H1 (cell line): ENCODE measurements around the gene S1PR2. TPM values are rescaled to one million over a fixed set of nuclear protein-coding genes. Genes with fewer than 3 reads are reported as not detected.

Experiments
- CTCF ChIA-PET: fragments of 300-600 bp; sonication (Branson Sonifier 250); formaldehyde crosslinking; loops from one replicate; lab custom pipeline; 2021; ENCODE audit not compliant: partially characterized antibody; lab: Charles Lee
- POLR2A ChIA-PET: fragments of 300-600 bp; sonication (Branson Sonifier 250); formaldehyde crosslinking; loops from one replicate; lab custom pipeline; 2021; ENCODE audit warnings: inconsistent platforms; ENCODE audit not compliant: partially characterized antibody; lab: Charles Lee
- DNase-seq, 2 experiments: peaks; one replicate each; pipeline versions ENCODE4 v3.0.0 to v3.0.0-alpha.2; 2010 to 2022; ENCODE audit warnings: low spot score in 2 of 2, low read depth in 1 of 2, mixed read lengths in 1 of 2
- FAIRE-seq: peaks from 2 replicates; lab custom pipeline; 2011; peaks lifted over from hg19 to GRCh38; lab: Jason Lieb, UNC
- H2AFZ ChIP-seq: 2 replicates; pipeline ENCODE4 v1.8.1; 2012; ENCODE audit warnings: low read length, inconsistent platforms
- H2AK5ac ChIP-seq: 2 replicates; pipeline ENCODE4 v1.6.1; 2013; ENCODE audit warnings: low read depth, low read length
- H2BK120ac ChIP-seq: replicated peaks from 2 replicates; pipeline ENCODE3; 2013; ENCODE audit warnings: low read depth, low read length, inconsistent platforms
- H2BK12ac ChIP-seq: 2 replicates; pipeline ENCODE4 v1.6.1; 2013; ENCODE audit warnings: low read depth, low read length
- H2BK15ac ChIP-seq: 2 replicates; pipeline ENCODE4 v1.6.1; 2013; ENCODE audit warnings: low read length
- H2BK20ac ChIP-seq: 2 replicates; pipeline ENCODE4 v1.6.1; 2013; ENCODE audit warnings: low read length
- H2BK5ac ChIP-seq: 2 replicates; pipeline ENCODE4 v1.6.1; 2013; ENCODE audit warnings: low read depth, low read length
- H3K14ac ChIP-seq: 2 replicates; pipeline ENCODE4 v1.6.1; 2013; ENCODE audit warnings: inconsistent platforms; ENCODE audit not compliant: insufficient read length
- H3K18ac ChIP-seq: 2 replicates; pipeline ENCODE4 v1.6.1; 2013; ENCODE audit warnings: low read length; ENCODE audit errors: extremely low read depth
- H3K23ac ChIP-seq: 2 replicates; pipeline ENCODE4 v1.6.1; 2013; ENCODE audit warnings: inconsistent platforms; ENCODE audit not compliant: insufficient read length
- H3K23me2 ChIP-seq: 2 replicates; pipeline ENCODE4 v1.6.1; 2013; ENCODE audit warnings: low read depth, low read length
- H3K27ac ChIP-seq: 2 replicates; pipeline ENCODE4 v1.6.1; 2011; ENCODE audit warnings: low read depth, low read length, inconsistent platforms
- H3K27me3 ChIP-seq, 4 experiments: replicated peaks in 1 of 4; 1 replicate in 1 of 4; 2 replicates in 3 of 4; pipeline versions ENCODE4 v1.6.1 to v1.8.1; 2011 to 2013; ENCODE audit warnings: low read length in 3 of 4, mild to moderate bottlenecking in 3 of 4, inconsistent platforms in 2 of 4, mixed read lengths in 2 of 4, moderate library complexity in 1 of 4; ENCODE audit not compliant: control insufficient read depth in 3 of 4, insufficient read depth in 3 of 4; ENCODE audit errors: extremely low read depth in 1 of 4
- H3K36me3 ChIP-seq, 4 experiments: 2 replicates each; pipeline versions ENCODE4 v1.6.1 to v1.8.1; 2011 to 2013; ENCODE audit warnings: mild to moderate bottlenecking in 4 of 4, low read length in 3 of 4, moderate library complexity in 2 of 4, control low read depth in 1 of 4, inconsistent platforms in 1 of 4; ENCODE audit not compliant: insufficient read depth in 4 of 4, control insufficient read depth in 2 of 4
- H3K4ac ChIP-seq: replicated peaks from 2 replicates; pipeline ENCODE3; 2013; ENCODE audit warnings: low read length, low read depth, mixed read lengths, inconsistent platforms; ENCODE audit not compliant: insufficient read length
- H3K4me1 ChIP-seq, 4 experiments: replicated peaks in 1 of 4; 1 replicate in 1 of 4; 2 replicates in 3 of 4; pipeline versions ENCODE4 v1.6.1 to v1.8.1; 2011 to 2013; ENCODE audit warnings: low read length in 3 of 4, inconsistent platforms in 2 of 4, mixed read lengths in 1 of 4; ENCODE audit not compliant: insufficient read depth in 4 of 4, control insufficient read depth in 3 of 4
- H3K4me2 ChIP-seq, 2 experiments: 2 replicates each; pipeline versions ENCODE4 v1.6.1 to v1.8.1; 2011 to 2013; ENCODE audit warnings: low read depth in 2 of 2, low read length in 2 of 2, control low read depth in 1 of 2, inconsistent platforms in 1 of 2, mild to moderate bottlenecking in 1 of 2; ENCODE audit not compliant: insufficient read depth in 1 of 2
- H3K4me3 ChIP-seq, 4 experiments: fragments of 200-600, 300-600 bp in 1 of 4; sonication (generic), shearing (Covaris generic), sonication (Bioruptor Twin) in 1 of 4; 2 replicates each; pipeline versions ENCODE4 v1.5.1 to v1.8.1; 2011 to 2016; ENCODE audit warnings: low read length in 4 of 4, low read depth in 3 of 4, control low read depth in 2 of 4, inconsistent platforms in 2 of 4, mild to moderate bottlenecking in 2 of 4, mixed read lengths in 1 of 4, moderate library complexity in 1 of 4; ENCODE audit not compliant: insufficient read depth in 2 of 4; ENCODE audit errors: extremely low read depth in 1 of 4
- H3K56ac ChIP-seq: replicated peaks from 2 replicates; pipeline ENCODE3; 2013; ENCODE audit warnings: low read depth, mild to moderate bottlenecking, mixed read lengths, low read length, inconsistent platforms; ENCODE audit not compliant: insufficient read length
- H3K79me1 ChIP-seq: 2 replicates; pipeline ENCODE4 v1.6.1; 2013; ENCODE audit warnings: low read depth, low read length, control low read depth
- H3K79me2 ChIP-seq, 2 experiments: 2 replicates each; pipeline versions ENCODE4 v1.6.1 to v1.8.1; 2012 to 2013; ENCODE audit warnings: low read length in 2 of 2, mild to moderate bottlenecking in 2 of 2, inconsistent platforms in 1 of 2; ENCODE audit not compliant: insufficient read depth in 2 of 2, control insufficient read depth in 1 of 2
- H3K9ac ChIP-seq, 4 experiments: replicated peaks in 1 of 4; 1 replicate in 1 of 4; 2 replicates in 3 of 4; pipeline versions ENCODE4 v1.6.1 to v1.8.1; 2011 to 2013; ENCODE audit warnings: low read depth in 3 of 4, low read length in 3 of 4, control low read depth in 2 of 4, mild to moderate bottlenecking in 2 of 4, moderate library complexity in 2 of 4, inconsistent platforms in 1 of 4; ENCODE audit errors: extremely low read depth in 1 of 4
- H3K9me3 ChIP-seq, 2 experiments: 2 replicates each; pipeline versions ENCODE4 v1.6.1 to v1.8.1; 2012 to 2013; ENCODE audit warnings: mild to moderate bottlenecking in 2 of 2, moderate library complexity in 2 of 2, control low read depth in 1 of 2, inconsistent platforms in 1 of 2, low read depth in 1 of 2, low read length in 1 of 2, mixed read lengths in 1 of 2; ENCODE audit not compliant: insufficient read depth in 2 of 2
- H4K20me1 ChIP-seq, 2 experiments: replicated peaks in 1 of 2; 2 replicates each; pipeline versions ENCODE3 to v1.8.1; 2011 to 2013; ENCODE audit warnings: inconsistent platforms in 2 of 2, low read length in 2 of 2, mild to moderate bottlenecking in 1 of 2; ENCODE audit not compliant: insufficient read depth in 2 of 2, control insufficient read depth in 1 of 2
- H4K5ac ChIP-seq: 2 replicates; pipeline ENCODE4 v1.6.1; 2013; ENCODE audit warnings: low read length, low read depth, mixed read lengths, inconsistent platforms; ENCODE audit not compliant: insufficient read length
- H4K8ac ChIP-seq: 2 replicates; pipeline ENCODE4 v1.8.0; 2013; ENCODE audit warnings: mild to moderate bottlenecking, moderate library complexity, low read length, inconsistent platforms; ENCODE audit not compliant: insufficient read depth; ENCODE audit errors: extremely low read depth
- H4K91ac ChIP-seq: replicated peaks from 2 replicates; pipeline ENCODE3; 2013; ENCODE audit warnings: low read length, mixed read lengths, inconsistent platforms; ENCODE audit not compliant: insufficient read length
- ASH2L ChIP-seq: fragments of 200-600, 300-600 bp; sonication (generic); IDR thresholded peaks from one replicate; pipeline ENCODE4 v1.7.1; 2017; ENCODE audit warnings: low read length
- HDAC2 ChIP-seq, 2 experiments: fragments of 300-600 bp in 1 of 2; sonication (generic) in 1 of 2; IDR thresholded peaks; 2 replicates each; pipeline ENCODE4 v1.6.1; 2011 to 2012; ENCODE audit warnings: low read depth in 2 of 2, low read length in 2 of 2, mild to moderate bottlenecking in 2 of 2, moderate library complexity in 2 of 2, borderline replicate concordance in 1 of 2, inconsistent platforms in 1 of 2
- SP4 ChIP-seq: IDR thresholded peaks from 2 replicates; pipeline ENCODE4 v1.6.1; 2012; ENCODE audit warnings: low read length, inconsistent platforms
- WGBS, 2 experiments: shearing (Covaris generic) in 1 of 2; methylation state at CpG; one replicate each; pipeline versions ENCODE4 v1.1.6 to v1.1.7; 2013 to 2015; ENCODE audit warnings: low lambda C conversion rate in 2 of 2, mixed read lengths in 2 of 2, inconsistent platforms in 1 of 2, low coverage in 1 of 2, missing lambda C conversion rate in 1 of 2; ENCODE audit not compliant: insufficient replicate concordance in 2 of 2, insufficient coverage in 1 of 2, insufficient read length in 1 of 2; ENCODE audit errors: extremely low coverage in 1 of 2, missing lambda C conversion rate in 1 of 2; 5-methylcytosine and 5-hydroxymethylcytosine counted together
- polyA plus RNA-seq, 7 experiments: library from polyadenylated mRNA; depleted of rRNA in 3 of 7; stranded (reverse) in 5 of 7; unstranded in 2 of 7; fragments of >200 nt in 5 of 7; fragments of 200-250 nt in 2 of 7; gene quantifications; 1 replicate in 5 of 7; 2 replicates in 1 of 7; 4 replicates in 1 of 7; pipeline versions ENCODE4 v1.2.1 to v1.2.3, GENCODE V29; 2011 to 2013; ENCODE audit warnings: missing spikeins in 2 of 7, mixed read lengths in 2 of 7
- total RNA-seq: library from RNA; stranded (reverse); fragmentation: NEBNext Ultra II Directional; extraction: Animal tissue kit (Norgen Biotek cat#: 25700); gene quantifications from 2 replicates; pipeline ENCODE4 v1.2.1, GENCODE V29; 2021

The S1PR2 gene
- total and polyA plus RNA-seq, 2 of the 8 experiments (the other 6 are each of a cell fraction or from before 2014, with no cell fraction given), result 17.5 to 19.4 TPM

GRCh38 chr19:10243606-10244005 is 12.5 kb upstream of the S1PR2 start:
- no peak overlapping the region for H4K8ac ChIP-seq

More at GRCh38 chr19:10243606-10244005, 12.5 kb upstream of the S1PR2 start:
- H2BK120ac ChIP-seq, result no peak overlapping the region
- H4K20me1 ChIP-seq, result no peaks in the 10 kb centered on the region
- no peak overlapping the region for H3K9ac ChIP-seq
- TF ChIP-seq SP4 (no peak), HDAC2 (IDR thresholded peaks at IDR 0.05; ENCODE audit: borderline replicate concordance in 1 of 2, low read depth in 2 of 2, low read length in 2 of 2) (no peak), ASH2L (no peak)
- ChIA-PET CTCF (interaction anchor here (1.5 to 7.7 kb wide), 2 partner anchors 16 to 82 kb away, joined by 4 to 57 read pairs; no protein-coding TSS in a partner anchor), POLR2A (interaction anchor here (0.7 to 2.0 kb wide), 2 partner anchors 13 to 177 kb away, joined by 3 to 8 read pairs; partner anchors contain the start of genes PDE4A and S1PR2)
- no peak overlapping the region for H3K4ac ChIP-seq
- WGBS, 2 experiments, result 95% methylated on average over 7 of the region's 7 CpGs; no CpG with 5 or more reads in 1 of the 2 experiments
- no peak overlapping the region for H3K23ac ChIP-seq
- no peak overlapping the region for H2AK5ac ChIP-seq
- H3K4me1 ChIP-seq, result peaks cover 0 to 7% (median 2%) of the 10 kb centered on the region in 4 experiments; a peak in 4 of 7 replicates
- H3K4me3 ChIP-seq, result no peak overlapping the region
- H2BK20ac ChIP-seq, result no peak overlapping the region
- H2AFZ ChIP-seq, result no peak overlapping the region
- H3K79me2 ChIP-seq, result no peaks in the 10 kb centered on the region
- H3K79me1 ChIP-seq, result no peaks in the 10 kb centered on the region
- no peak overlapping the region for H3K56ac ChIP-seq
- no peak overlapping the region for H4K91ac ChIP-seq
- H3K36me3 ChIP-seq, result no peaks in the 10 kb centered on the region
- DNase-seq (no peak), FAIRE-seq (no peak)
- no peaks in the 10 kb centered on the region for H3K9me3 ChIP-seq
- no peaks in the 10 kb centered on the region for H3K23me2 ChIP-seq
- no peak overlapping the region for H4K5ac ChIP-seq
- H2BK12ac ChIP-seq, result no peak overlapping the region
- no peak overlapping the region for H3K18ac ChIP-seq
- no peaks in the 10 kb centered on the region for H3K27me3 ChIP-seq
- H2BK5ac ChIP-seq, result no peak overlapping the region
- no peak overlapping the region for H2BK15ac ChIP-seq
- H3K4me2 ChIP-seq, result no peak overlapping the region
- no peak overlapping the region for H3K27ac ChIP-seq
- no peak overlapping the region for H3K14ac ChIP-seq
